HFF-Myc (cell line): ENCODE data around the gene ZNF768.
"Not testable (repeated sequence)": the region's sequence is repeated elsewhere in the genome, so short reads cannot be mapped to it uniquely, and the experiment has no call there.

Source experiments
- DNase-seq: peaks from one replicate; pipeline ENCODE4 v3.0.0-alpha.2; 2011; ENCODE audit warnings: low read depth; ENCODE audit errors: extremely low read depth
- H3K4me3 ChIP-seq: replicated peaks from 2 replicates; pipeline ENCODE4 v1.5.1; 2011; ENCODE audit warnings: low read depth, mild to moderate bottlenecking, control low read depth, low read length
- CTCF ChIP-seq: IDR thresholded peaks from 2 replicates; pipeline ENCODE4 v1.5.1; 2012; ENCODE audit warnings: mild to moderate bottlenecking, low read depth, low read length, control low read depth; ENCODE audit errors: missing control alignments

Gene ZNF768

GRCh38 chr16:30523768-30524574, 2.4 kb downstream of the ZNF768 start:
- no peak for DNase-seq
- no peak overlapping the region for H3K4me3 ChIP-seq
- TF ChIP-seq CTCF = no peak

- DNase-seq, H3K4me3 ChIP-seq: not testable (repeated sequence)
Measured at GRCh38 chr16:30522702-30523463, 3.5 kb downstream of the ZNF768 start.

- H3K4me3 ChIP-seq = no peak overlapping the region
- DNase-seq = no peak
- TF ChIP-seq CTCF = no peak
Measured at GRCh38 chr16:30521873-30522641, 4.3 kb downstream of the ZNF768 start.

- H3K4me3 ChIP-seq = no peak overlapping the region
- TF ChIP-seq CTCF = no peak
- no peak for DNase-seq
Measured at GRCh38 chr16:30521476-30521872, 4.9 kb downstream of the ZNF768 start.

- TF ChIP-seq CTCF = no peak
- no peak overlapping the region for H3K4me3 ChIP-seq
- no peak for DNase-seq
Measured at GRCh38 chr16:30519120-30520049, 7.0 kb downstream of the ZNF768 start.

- no peak for DNase-seq
- no peak for TF ChIP-seq CTCF
- H3K4me3 ChIP-seq = no peak overlapping the region
Measured at GRCh38 chr16:30518552-30518951, 7.8 kb downstream of the ZNF768 start.
